SKM-1 treated with dmso at 0.1 percent for 144 hours (cell line): ENCODE results near the gene HSD17B2.

Source experiments
- DNase-seq: peaks from one replicate; lab custom pipeline; 2025; ENCODE audit not compliant: unreplicated experiment; lab: John Stamatoyannopoulos, UW

HSD17B2 gene

DNA sequence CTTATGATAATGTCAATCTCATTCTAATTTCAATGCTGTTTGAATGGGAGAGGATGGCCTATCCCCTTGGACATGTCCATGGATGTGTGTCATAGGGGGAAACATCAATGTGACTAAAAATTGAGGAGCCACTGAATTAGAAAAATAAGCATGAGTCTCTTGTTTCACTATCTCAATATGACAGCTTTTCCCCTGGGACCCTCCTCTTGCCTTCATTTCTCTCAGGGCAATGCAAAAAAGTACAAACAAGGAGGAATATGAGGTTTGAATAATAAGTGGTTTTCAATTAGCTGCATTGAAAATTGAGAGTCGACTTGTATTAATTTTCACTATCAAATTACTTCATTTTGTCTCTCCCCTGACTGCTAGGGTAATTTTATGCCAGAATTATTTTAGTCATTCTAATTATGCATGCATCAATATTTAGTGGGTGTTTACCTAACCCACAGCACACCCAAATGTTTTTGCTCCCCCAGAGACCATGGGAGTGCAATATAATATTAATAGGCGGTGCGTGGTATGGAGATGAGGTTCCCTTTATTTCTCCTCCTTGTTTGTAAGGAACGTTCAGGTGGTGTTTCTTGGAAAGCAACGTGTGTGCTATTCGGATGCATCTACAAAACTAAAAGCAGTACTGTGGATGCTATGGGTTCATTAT lies 17.0 kb upstream of the HSD17B2 start:
- DNase-seq, result no peak

DNA sequence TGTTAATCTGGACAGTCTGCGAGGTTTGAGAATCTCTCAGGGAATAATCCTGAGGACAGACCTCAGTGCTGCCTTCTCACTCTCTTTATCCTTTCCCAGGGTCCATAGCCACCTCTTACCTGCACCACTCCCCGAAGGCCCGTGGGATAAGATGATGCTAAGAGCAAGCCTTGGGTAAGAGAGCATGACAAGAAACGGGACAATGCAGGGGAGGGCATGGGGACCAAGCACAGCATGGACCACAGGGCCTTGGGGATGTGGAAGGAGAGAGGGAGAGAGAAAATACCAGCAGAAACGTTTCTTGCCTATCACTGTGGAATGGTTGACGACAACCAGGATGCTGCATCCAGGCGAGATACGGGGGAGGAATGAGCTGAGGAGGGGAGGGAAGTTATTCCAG lies 15.5 kb upstream of the HSD17B2 start:
- no peak for DNase-seq

DNA sequence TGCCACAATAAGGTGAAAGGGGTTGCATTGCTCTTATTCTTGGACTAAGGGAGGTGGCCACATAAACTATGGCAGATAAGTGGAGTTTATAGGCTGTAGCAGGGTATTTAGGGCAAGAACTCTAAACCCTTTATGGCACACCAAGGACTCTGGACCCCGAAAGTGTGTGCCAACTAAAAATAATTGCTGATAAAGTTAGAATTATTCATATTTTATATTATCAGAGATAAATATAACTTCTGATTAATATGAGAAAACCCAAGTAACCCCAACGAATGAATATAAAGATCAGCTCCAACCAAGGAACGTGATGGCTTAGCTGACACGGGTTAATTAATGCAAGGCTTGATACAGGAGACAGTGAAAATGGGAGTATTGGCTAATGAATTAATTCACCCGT lies 15.0 kb upstream of the HSD17B2 start:
- DNase-seq, result no peak

DNA sequence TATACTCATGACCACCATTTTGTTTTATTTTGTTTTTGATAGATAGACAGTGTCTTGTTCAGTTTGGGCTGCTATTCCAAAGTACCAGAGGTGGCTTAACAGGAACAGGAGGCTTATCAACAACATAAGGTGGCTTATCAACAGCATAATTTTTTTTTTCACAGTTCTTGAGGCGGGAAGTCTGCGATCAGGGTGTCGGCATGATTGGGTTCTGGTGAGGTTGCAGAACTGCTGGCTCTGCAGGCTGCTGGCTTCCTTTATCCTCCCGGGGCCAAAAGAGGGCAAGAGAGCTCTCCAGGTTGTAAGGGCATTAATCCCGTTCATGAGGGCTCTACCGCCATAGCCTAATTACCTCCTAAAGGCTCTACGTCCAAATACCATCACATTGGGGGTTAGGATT lies 11.8 kb upstream of the HSD17B2 start:
- DNase-seq, result no peak

DNA sequence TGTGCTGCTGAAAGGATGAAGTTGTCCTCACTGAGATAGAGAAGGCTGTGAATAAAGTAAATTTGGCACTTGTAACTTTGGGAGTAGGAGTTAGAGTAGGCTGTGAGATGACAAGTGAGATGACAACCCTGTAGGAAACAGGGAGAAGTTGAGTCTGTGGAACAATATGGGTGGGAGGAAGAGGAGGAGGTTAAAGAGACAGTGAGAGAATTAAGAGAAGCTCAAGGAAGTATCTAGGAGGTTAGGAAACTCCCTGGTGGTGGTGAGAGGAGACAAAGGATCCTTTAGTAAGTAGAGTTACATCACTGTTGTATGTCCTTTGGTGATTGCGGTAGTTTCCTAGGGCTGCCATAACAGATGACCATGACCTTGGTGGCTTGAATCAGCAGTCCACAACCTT lies 10.7 kb upstream of the HSD17B2 start:
- no peak for DNase-seq

DNA sequence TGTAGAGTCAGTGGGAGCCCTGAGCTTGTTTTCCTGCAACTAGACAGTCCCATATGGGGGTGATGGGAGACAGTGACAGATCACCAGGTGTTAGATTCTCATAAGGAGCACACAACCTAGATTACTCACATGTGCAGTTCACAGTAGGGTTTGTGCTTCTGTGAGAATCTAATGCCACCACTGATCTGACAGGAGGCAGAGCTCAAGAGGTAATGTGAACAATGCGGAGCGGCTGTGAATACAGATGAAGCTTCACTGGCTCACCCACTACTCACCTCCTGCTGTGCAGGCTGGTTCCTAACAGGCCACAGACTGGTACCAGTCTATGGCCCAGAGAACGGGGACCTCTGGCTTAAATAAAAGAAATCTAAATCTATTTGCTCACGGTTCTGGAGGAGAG lies 10.2 kb upstream of the HSD17B2 start:
- DNase-seq, result no peak

DNA sequence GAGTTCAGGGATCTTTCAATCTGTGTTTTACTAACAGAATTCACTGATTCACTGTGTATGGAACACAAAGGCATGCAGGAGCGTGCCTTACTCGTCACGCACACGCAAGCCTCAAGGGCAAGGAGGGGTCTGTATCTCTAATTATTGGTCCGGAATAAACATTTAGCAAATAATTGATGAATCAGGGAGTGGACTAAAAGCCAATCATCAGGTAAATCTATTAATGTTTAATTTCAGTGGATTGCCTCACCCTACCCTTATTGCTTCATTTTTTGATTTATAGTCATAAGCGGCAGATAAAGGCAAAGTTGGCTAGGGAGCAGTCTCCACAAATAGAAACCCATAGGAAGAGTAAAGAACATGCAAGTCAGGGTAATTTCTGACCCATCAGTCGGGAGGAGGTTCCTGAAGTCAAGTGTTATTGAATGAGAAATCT lies 7.4 kb upstream of the HSD17B2 start:
- DNase-seq, result no peak

DNA sequence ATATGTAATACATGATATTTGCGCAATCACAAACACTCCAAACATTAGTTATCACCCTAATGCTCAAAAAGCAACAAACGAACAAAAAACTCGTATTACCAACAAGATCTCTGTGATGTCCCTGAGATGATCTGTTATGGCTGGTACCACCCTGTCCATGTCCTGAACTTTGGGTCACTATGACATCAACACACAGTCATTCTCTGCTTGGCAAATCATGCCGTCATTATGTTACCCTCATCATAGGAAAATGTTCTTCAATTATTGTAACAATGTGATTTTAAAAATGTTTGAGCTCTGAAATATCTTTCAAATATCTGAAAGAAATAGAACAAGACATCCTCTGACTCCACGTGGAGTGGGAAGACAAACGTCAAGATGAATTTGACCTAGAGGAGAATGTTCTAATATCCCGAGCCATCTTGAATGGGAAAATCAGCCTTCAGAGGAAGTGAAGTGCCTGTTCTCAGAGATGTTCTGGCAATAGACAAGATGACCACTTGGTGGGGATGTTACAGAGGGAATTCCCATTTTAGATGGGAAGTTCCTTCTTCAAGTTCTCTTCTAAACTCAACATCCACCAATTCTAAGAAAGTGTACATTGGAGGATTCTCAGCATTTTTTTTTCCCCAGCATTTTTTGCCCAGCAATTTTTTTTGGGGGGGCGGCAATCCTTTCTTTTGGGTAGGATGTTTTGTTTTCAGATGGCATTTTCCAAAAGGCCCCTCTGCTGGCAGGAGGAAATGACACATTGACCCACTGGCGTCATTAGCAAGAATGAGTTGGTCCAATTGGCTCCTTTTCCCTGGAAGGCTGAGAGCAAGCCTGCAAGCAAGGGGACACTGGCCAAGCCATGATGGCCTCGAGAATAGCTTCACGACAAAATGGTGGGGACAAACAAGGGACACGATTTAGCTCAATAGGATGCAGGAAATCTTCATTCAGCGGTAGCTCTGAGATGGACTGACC lies 3.7 kb upstream of the HSD17B2 start:
- DNase-seq, result no peak

DNA sequence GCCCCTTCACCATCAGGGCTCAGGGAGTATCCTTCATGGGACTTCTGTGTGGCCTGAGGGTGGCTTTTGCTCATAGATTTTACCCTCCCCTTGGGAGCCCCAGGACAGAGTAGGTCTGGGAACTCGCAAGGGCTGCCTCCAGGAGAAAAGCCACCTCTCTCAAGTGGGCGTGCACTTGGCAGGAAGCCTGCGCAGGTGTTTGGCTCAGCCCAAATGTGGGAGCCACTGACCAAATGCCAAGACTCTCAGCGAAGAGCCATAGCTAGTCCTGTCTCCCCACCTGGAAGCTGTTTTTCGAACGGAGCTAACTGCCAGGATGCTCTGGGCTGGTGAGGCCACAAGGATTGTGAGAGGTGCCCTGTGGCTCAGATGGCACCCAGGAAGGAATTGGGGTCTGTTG lies 2.0 kb upstream of the HSD17B2 start:
- DNase-seq, result no peak

DNA sequence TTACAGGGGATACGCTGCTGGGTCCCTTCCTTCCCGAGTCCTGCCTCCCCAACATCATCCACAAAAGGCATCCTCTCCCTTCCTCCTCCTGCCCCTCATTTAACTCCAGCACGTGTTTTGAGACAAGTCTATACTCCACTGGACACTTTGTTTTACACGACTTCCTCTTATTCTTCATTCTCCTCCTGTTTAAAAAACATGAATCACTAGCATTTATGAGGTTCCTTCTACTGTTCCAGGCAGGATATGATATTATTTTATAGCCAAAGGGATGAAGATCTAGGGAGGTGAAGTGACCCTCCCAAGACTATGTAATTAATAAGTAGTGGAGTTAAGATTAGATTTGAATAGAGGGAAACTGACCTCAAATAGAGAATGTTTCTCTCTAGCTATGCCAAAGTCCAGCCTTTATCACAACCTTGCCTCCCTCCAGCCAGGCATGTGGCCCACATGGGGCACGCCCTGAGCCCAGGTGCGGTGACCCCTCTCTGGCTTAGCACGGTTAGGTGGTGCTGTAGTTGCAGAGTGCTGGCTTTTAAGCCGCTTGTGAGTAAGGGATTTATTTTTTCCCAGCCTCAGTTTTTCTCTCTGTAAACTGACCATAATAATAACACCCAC lies 1.3 kb upstream of the HSD17B2 start:
- DNase-seq, result no peak

DNA sequence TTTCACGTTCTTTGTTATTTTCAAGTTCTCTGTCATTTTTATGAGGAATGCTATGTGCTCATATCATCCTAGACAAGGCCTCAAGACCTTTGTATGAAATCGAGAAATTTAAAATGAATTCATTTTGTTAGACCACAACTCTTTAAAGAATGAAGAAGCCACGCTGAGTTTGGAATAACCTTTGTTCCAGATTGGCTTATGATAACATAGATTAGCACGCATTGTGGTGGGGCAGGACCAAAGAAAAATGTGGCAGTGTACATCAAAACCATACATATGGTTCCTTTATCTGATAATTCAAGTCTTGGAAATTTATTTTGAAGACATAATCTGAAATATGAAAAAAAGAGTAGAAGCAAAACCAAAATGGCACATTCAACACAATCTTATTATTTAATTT lies 2.2 kb downstream of the HSD17B2 start:
- no peak for DNase-seq

DNA sequence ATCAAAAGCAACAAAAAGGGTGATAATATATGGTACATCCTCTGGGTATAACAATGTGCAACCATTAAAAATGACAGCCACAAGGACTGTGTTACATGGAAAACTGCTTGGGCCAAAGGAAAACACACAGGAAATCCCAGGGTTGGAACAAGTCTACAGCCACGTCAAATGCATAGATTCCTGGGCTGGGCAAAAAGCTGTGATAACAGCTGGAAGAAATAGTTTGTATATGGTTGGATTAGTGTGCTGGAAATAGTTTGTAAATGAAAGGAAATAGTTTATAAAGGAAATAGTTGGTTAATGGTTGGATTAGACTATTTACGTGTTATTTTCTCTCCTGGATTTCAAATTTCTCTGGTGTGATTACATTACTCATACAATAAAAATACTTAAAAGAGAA lies 2.6 kb downstream of the HSD17B2 start:
- no peak for DNase-seq

DNA sequence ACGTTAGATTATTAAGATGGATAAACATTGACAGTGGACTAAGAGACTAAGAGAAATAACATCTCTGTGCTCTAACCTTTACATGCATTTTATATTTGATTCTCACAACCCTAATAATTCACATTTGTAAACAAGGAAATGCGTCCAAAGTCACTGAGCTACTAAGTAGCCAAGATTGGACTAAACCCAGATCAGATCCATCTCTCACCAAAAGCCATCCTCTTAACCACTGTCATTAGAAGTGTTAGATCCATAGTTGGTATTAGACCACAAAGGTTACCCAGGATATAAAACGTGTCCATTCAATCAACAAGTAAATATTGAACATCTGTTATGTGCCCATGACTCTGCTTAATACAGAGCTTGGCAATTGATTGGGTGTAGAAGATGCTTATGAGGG lies 5.2 kb downstream of the HSD17B2 start:
- DNase-seq, result no peak

DNA sequence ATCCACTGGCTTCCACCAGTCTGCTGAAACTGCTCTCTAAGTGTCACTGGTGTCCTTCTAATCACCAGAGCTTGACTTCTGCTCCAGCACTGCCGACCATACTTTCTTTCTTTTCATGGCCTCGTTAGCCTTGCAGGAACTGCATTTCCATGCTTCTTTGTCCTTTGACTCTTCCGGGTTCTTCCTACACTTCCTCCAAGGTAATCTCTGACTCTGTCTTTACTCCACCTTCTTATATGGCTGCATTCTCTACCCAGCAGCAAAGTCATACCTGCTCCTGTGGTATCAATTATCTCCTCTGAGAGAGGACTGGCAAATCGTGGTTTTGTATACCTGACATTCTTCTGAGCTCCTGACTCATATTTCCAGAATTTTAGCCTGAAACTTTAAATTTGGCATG lies 6.5 kb downstream of the HSD17B2 start:
- DNase-seq, result no peak

DNA sequence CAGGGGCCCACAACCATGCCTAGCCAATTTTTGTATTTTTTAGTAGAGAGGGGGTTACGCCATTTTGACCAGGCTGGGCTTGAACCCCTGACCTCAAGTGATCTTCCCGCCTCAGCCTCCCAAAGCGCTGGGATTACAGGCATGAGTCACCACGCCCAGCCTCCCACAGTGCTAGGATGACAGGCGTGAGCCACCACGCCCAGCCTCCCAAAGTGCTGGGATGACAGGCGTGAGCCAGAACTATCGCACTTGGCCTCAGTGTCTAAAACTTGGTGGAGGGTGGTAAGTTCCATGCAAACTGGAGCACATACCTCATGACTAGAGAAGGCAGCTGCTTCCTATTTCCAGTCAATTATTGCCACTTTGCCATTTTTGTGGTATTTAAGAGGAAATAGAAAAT lies 7.1 kb downstream of the HSD17B2 start:
- DNase-seq, result no peak

DNA sequence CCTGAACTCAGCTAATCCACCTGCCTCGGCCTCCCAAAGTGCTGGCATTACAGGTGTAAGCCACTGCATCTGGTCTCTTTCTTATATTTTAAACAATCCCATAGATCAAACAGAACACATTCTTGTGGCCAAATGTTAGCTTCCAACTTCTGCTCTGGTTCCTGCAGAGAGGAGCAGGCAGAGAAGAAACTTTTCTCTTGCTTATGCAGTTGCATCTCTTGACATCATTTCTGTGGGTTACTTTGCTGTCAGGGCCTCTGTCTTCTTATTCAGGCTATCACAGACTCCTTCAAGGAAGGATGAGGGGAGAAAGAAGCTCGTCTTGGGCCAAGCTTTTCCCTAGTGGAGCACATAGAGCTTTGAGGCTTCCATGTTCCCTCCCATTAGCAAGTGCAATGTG lies 7.8 kb downstream of the HSD17B2 start:
- DNase-seq, result no peak

DNA sequence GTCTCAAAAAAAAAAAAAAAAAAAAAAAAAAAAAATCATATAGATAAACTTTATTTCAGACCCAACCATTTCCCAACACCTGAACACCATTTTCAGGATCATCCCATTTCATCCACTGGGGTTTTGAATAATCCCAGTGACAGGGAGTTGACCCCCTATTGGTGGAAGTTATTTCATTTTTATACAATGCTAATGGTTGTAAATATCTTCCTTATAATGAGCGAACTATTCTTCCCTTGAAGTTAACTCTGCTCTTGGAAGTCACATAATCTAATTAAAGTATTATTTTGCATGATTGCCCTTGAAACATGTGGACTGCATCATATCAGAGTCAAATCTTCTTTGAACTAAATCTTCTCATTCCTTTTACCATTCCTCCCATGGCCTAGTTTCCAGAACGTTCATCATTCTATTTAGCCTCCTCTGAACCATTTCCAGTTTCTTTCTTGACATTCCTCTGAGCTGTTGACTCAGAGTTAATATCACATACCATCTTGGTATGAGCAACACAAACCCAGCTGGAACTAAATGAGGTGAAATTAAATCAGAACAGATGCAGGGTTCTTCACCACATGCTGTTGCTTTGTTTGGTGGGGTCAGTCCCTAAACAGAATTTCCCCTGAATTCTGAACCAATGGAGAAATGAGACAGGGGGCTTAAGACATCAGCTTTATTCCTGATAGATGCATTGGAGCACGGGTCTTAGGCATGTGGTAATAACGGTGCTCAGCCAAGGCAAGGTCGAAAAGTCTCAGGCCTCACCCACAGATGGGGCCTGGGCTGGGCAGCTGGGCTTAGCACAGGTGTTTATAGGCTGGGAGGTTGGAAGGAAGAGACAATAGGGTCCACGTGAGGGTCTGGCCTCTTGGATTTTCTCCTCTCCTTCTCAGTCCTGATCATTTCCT lies 8.9 kb downstream of the HSD17B2 start:
- DNase-seq, result no peak

DNA sequence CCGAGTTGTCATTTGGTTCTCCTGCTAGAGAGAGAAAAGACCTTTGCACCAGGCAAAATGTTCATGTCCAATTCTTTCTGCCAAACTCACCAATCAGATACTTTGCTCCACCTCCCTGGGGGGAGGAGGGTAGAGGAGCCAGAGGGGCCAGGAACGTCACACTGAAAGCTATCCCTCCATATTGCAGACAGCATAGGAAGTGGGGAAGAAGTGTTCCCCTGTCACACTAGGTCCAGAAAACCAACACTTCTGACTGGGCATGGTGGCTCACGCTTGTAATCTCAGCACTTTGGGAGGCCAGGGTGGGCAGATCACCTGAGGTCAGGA lies 9.5 kb downstream of the HSD17B2 start:
- no peak for DNase-seq

DNA sequence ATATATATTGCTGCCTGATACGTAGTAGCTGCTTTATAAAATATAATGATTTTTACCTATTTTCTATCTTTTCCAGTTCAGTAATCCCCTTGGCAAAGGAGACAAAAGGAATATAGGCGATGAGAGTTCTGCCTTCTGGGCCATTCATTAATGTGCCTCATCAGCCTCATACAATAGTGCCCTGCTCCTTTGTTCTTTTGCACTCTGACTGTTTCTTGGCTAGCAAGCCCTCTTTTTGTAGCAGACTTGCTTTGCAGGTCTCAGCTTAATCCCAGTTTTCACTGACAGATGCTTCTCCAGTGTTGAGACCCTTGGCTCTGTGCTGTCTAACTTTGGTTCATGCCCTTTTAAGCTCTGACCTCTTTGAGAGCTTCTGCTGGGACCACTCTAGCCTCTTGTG lies 10.4 kb downstream of the HSD17B2 start:
- DNase-seq, result no peak

DNA sequence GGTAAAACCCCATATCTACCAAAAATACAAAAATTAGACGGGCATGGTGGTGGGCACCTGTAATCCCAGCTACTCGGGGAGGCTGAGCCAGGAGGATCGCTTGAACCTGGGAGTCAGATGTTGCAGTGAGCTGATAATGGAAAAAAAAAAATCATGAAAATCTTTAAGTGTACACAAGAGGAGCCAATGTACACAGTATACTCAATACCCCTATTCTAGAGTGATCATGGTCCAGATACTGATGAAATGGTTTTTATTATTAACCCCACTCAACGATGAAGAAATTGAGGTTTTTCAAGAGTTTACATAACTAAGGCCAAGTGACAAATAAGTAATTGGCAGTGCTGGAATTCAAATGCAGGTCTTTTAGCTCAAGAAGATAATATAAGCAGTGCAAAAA lies 11.5 kb downstream of the HSD17B2 start:
- no peak for DNase-seq

DNA sequence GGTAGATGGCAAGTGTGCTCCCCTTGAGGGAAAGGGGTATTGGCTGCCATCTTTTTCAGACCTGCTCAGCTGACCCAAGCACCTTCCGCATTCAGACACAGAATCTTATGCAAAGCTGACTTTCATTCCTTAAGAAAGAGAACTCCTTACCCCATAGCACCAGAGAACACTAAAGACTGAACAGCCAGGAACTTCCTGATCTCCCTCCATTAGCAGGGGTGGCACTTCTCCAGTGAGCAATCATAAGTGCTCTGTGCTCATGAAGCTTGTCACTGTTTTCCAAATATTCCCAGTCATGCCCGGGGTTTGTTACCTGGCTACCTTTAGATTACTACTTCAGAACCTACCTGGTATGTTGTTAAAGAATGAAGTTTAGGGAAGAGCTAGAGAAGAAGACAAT lies 11.9 kb downstream of the HSD17B2 start:
- DNase-seq, result no peak
